ENCODE data around the gene SLC2A1.

Gene SLC2A1

DNA sequence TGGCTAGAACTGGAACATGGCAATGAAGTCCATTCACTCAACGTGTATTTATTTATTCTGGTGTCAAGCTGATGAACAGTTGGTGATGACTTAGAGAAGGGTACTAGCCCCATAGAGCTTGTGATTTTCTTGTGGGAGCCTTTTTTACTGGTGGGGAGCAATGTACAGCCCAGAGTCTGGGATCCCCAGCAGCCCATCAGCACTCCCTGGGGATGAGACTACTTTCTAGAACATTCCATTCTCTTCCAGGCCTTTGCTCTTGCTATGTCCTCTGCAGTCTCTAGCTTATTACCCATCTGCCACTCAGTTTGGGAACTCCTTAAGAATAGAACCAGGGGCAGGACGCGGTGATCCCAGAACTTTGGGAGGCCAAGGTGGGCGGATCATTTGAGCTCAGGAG, 11.6 kb downstream of the SLC2A1 start:
- peaks cover 63% of the 10 kb centered on the region for H4K20me1 ChIP-seq (ENCODE audit: control insufficient read depth, insufficient read depth, low read depth, low read length)
- H3F3A ChIP-seq (ENCODE audit: control insufficient read depth, insufficient read depth) = no peaks in the 10 kb centered on the region
- H3K27ac ChIP-seq (ENCODE audit: low read depth, low read length) = no peak overlapping the region
- H3K27me3 ChIP-seq (ENCODE audit: control insufficient read depth, low read length) = no peaks in the 10 kb centered on the region
- peaks cover 89% of the 10 kb centered on the region for H3K36me3 ChIP-seq (ENCODE audit: control insufficient read depth, low read length)
- peaks cover 82% of the 10 kb centered on the region for H3K4me1 ChIP-seq (ENCODE audit: control insufficient read depth, low read length)
- H3K79me2 ChIP-seq (ENCODE audit: control insufficient read depth, low read length) = peaks cover 100% of the 10 kb centered on the region
- H3K9me3 ChIP-seq (ENCODE audit: control insufficient read depth, insufficient read depth, low read length) = no peaks in the 10 kb centered on the region
- H3K9me2 ChIP-seq (replicated peaks; ENCODE audit: control insufficient read depth, low read length) = no peaks in the 10 kb centered on the region
- no peak overlapping the region for H3K4me2 ChIP-seq (ENCODE audit: low read length)
- TF ChIP-seq CTCF (IDR thresholded peaks at IDR 0.05; ENCODE audit: low read depth, low read length, poor library complexity, severe bottlenecking) (no peak), EZH2phosphoT487 (IDR thresholded peaks at IDR 0.05; ENCODE audit: borderline replicate concordance, low read length) (no peak)
- no peak overlapping the region for H3K4me3 ChIP-seq (ENCODE audit: low read length)

DNA sequence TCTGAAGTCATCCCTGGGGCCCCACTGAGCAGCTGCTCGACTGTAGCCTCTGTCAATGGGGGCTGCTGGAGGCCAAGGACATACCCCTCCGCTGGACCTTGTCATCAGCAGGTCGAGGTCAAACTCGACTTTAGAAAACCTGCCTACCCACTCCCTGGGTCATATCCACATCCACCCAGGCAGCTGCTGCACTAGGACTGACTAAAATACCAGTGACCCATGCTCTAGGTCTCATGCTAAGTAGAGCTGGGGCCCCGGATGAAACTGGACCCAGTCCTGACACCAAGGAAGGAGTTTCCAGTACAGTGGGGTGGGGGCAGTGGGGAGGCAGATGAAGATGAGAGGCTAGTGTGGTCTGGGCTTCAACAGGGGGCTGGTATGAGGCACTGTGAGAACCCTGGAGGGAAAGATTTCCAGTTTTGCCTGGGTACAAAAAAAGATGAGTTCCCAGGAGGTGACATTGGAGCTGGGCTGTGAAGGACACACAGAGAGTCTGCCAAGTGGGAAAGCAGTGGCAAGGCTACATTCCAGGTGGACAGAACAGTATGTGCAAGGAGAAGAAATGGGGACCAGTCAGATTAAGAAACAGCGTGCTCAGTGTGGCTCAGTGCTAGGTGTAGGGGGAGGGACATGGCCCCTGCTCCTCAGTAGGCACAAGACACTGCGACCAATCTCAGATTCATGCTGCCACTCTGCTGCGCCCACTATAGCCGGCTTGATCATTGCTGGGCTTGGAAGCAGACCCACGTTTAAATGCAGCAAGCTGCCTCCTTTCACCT, 12.4 kb downstream of the SLC2A1 start:
- no peaks in the 10 kb centered on the region for H3K27me3 ChIP-seq (ENCODE audit: control insufficient read depth, low read length)
- H3K4me1 ChIP-seq (ENCODE audit: control insufficient read depth, low read length) = peaks cover 74% of the 10 kb centered on the region
- no peaks in the 10 kb centered on the region for H3K9me3 ChIP-seq (ENCODE audit: control insufficient read depth, insufficient read depth, low read length)
- no peak overlapping the region for H3K27ac ChIP-seq (ENCODE audit: low read depth, low read length)
- no peaks in the 10 kb centered on the region for H3K9me2 ChIP-seq (replicated peaks; ENCODE audit: control insufficient read depth, low read length)
- TF ChIP-seq EZH2phosphoT487 (IDR thresholded peaks at IDR 0.05; ENCODE audit: borderline replicate concordance, low read length) (no peak), CTCF (IDR thresholded peaks at IDR 0.05; ENCODE audit: low read depth, low read length, poor library complexity, severe bottlenecking) (no peak)
- H4K20me1 ChIP-seq (ENCODE audit: control insufficient read depth, insufficient read depth, low read depth, low read length) = peaks cover 55% of the 10 kb centered on the region
- H3F3A ChIP-seq (ENCODE audit: control insufficient read depth, insufficient read depth) = no peaks in the 10 kb centered on the region
- no peak overlapping the region for H3K4me2 ChIP-seq (ENCODE audit: low read length)
- H3K79me2 ChIP-seq (ENCODE audit: control insufficient read depth, low read length) = peaks cover 100% of the 10 kb centered on the region
- peaks cover 89% of the 10 kb centered on the region for H3K36me3 ChIP-seq (ENCODE audit: control insufficient read depth, low read length)
- no peak overlapping the region for H3K4me3 ChIP-seq (ENCODE audit: low read length)

- no peak overlapping the region for H3K27ac ChIP-seq (ENCODE audit: low read depth, low read length)
- H3K36me3 ChIP-seq (ENCODE audit: control insufficient read depth, low read length) = peaks cover 89% of the 10 kb centered on the region
- H3K4me1 ChIP-seq (ENCODE audit: control insufficient read depth, low read length) = peaks cover 63% of the 10 kb centered on the region
- no peaks in the 10 kb centered on the region for H3K27me3 ChIP-seq (ENCODE audit: control insufficient read depth, low read length)
- no peak overlapping the region for H3K4me3 ChIP-seq (ENCODE audit: low read length)
- TF ChIP-seq EZH2phosphoT487 (IDR thresholded peaks at IDR 0.05; ENCODE audit: borderline replicate concordance, low read length) = no peak
- TF ChIP-seq CTCF (IDR thresholded peaks at IDR 0.05; ENCODE audit: low read depth, low read length, poor library complexity, severe bottlenecking) = no peak
- H3F3A ChIP-seq (ENCODE audit: control insufficient read depth, insufficient read depth) = no peaks in the 10 kb centered on the region
- peaks cover 98% of the 10 kb centered on the region for H3K79me2 ChIP-seq (ENCODE audit: control insufficient read depth, low read length)
- H4K20me1 ChIP-seq (ENCODE audit: control insufficient read depth, insufficient read depth, low read depth, low read length) = peaks cover 48% of the 10 kb centered on the region
- H3K9me3 ChIP-seq (ENCODE audit: control insufficient read depth, insufficient read depth, low read length) = no peaks in the 10 kb centered on the region
- no peak overlapping the region for H3K4me2 ChIP-seq (ENCODE audit: low read length)
- no peaks in the 10 kb centered on the region for H3K9me2 ChIP-seq (replicated peaks; ENCODE audit: control insufficient read depth, low read length)
Observed at GRCh38 chr1:42945164-42945563, 13.5 kb downstream of the SLC2A1 start.

All from DOHH2 (cell line).